H1 (cell line): ENCODE measurements around the gene CHRNA3.

Source experiments
- CTCF ChIP-seq, 3 experiments: IDR thresholded peaks; 1 replicate in 2 of 3; 2 replicates in 1 of 3; pipeline versions ENCODE4 v1.5.1 to v1.6.1; 2011; ENCODE audit warnings: low read length in 3 of 3, mild to moderate bottlenecking in 3 of 3, inconsistent platforms in 2 of 3, low read depth in 1 of 3, moderate library complexity in 1 of 3; ENCODE audit not compliant: insufficient read depth in 1 of 3; ENCODE audit errors: control extremely low read depth in 1 of 3
- E2F6 ChIP-seq: IDR thresholded peaks from 2 replicates; pipeline ENCODE4 v1.6.1; 2012; ENCODE audit warnings: inconsistent platforms
- EZH2 ChIP-seq: fragments of 200-600 bp; sonication (generic); IDR thresholded peaks from 2 replicates; pipeline ENCODE4 v1.7.1; 2012; ENCODE audit warnings: low read depth, mild to moderate bottlenecking, moderate library complexity, low read length, inconsistent platforms; ENCODE audit not compliant: severe bottlenecking
- HDAC2 ChIP-seq, 2 experiments: fragments of 300-600 bp in 1 of 2; sonication (generic) in 1 of 2; IDR thresholded peaks; 2 replicates each; pipeline ENCODE4 v1.6.1; 2011 to 2012; ENCODE audit warnings: low read depth in 2 of 2, low read length in 2 of 2, mild to moderate bottlenecking in 2 of 2, moderate library complexity in 2 of 2, borderline replicate concordance in 1 of 2, inconsistent platforms in 1 of 2
- JUND ChIP-seq: IDR thresholded peaks from 2 replicates; pipeline ENCODE4 v1.6.1; 2011; ENCODE audit warnings: mild to moderate bottlenecking, improper control_type of control experiment, low read length
- POLR2A ChIP-seq, 2 experiments: IDR thresholded peaks; 1 replicate in 1 of 2; 2 replicates in 1 of 2; pipeline ENCODE4 v1.6.1; 2011; ENCODE audit warnings: low read depth in 2 of 2, low read length in 2 of 2, mild to moderate bottlenecking in 2 of 2; ENCODE audit errors: control extremely low read depth in 1 of 2
- POLR2AphosphoS5 ChIP-seq: IDR thresholded peaks from 2 replicates; pipeline ENCODE4 v1.6.1; 2011; ENCODE audit warnings: low read depth, low read length
- SP4 ChIP-seq: IDR thresholded peaks from 2 replicates; pipeline ENCODE4 v1.6.1; 2012; ENCODE audit warnings: low read length, inconsistent platforms
- SRF ChIP-seq: IDR thresholded peaks from 2 replicates; pipeline ENCODE4 v1.6.1; 2011; ENCODE audit warnings: mild to moderate bottlenecking, low read depth, low read length, moderate library complexity

- TF ChIP-seq EZH2 (no peak), CTCF (IDR thresholded peaks at IDR 0.05; ENCODE audit: control extremely low read depth in 1 of 3, insufficient read depth in 1 of 3, low read depth in 1 of 3, low read length in 3 of 3) (no peak), SP4 (no peak), POLR2AphosphoS5 (no peak), POLR2A (IDR thresholded peaks at IDR 0.05; ENCODE audit: control extremely low read depth in 1 of 2, low read depth in 2 of 2, low read length in 2 of 2) (no peak), HDAC2 (IDR thresholded peaks at IDR 0.05; ENCODE audit: borderline replicate concordance in 1 of 2, low read depth in 2 of 2, low read length in 2 of 2) (no peak; a peak in 1 of 4 replicates), SRF (no peak), E2F6 (no peak), JUND (no peak)
These were observed 1.5 kb downstream of the CHRNA3 start for GRCh38 chr15:78619022-78619950.
